ENCODE data around the gene ACTMAP.

DNA sequence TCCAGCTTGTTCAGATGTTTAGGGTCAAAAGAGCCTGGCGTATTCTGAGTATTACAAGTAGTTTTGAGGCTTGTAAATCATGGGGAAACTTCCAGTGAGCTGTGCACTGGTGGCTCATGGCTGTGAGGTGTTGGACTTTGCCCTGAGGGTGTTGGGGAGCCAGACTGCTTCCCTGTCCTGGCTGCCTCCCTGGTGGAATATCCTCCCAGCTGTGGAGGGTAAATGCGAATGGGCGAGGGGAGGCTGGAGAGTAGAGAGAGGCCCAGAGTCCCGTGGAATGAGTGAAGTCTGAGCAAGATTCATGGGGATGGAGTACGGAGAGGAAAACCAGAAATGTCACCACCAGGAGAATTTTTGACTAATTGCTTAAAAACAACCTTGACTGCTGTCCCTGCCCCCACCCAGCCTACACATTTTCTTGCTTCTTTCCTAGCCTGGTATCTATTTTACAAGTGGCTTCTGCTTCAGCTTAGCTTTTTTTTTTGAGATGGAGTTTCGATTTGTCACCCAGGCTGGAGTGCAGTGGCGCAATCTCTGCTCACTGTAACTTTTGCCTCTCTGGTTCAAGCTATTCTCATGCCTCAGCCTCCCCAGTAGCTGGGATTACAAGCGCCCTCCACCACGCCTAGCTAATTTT, 4.5 kb upstream of the ACTMAP start:
- TF ChIP-seq RAD51 (IDR thresholded peaks at IDR 0.05; ENCODE audit: borderline replicate concordance, low read depth) (no peak), YBX1 (IDR thresholded peaks at IDR 0.05) (no peak), ZKSCAN1 (IDR thresholded peaks at IDR 0.05; ENCODE audit: low read depth, low read length) (no peak)
- TF ChIP-seq, protein P1, sequence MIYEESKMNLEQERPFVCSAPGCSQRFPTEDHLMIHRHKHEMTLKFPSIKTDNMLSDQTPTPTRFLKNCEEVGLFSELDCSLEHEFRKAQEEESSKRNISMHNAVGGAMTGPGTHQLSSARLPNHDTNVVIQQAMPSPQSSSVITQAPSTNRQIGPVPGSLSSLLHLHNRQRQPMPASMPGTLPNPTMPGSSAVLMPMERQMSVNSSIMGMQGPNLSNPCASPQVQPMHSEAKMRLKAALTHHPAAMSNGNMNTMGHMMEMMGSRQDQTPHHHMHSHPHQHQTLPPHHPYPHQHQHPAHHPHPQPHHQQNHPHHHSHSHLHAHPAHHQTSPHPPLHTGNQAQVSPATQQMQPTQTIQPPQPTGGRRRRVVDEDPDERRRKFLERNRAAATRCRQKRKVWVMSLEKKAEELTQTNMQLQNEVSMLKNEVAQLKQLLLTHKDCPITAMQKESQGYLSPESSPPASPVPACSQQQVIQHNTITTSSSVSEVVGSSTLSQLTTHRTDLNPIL (CRISPR knock-in tag; IDR thresholded peaks at IDR 0.05) = no peak

Measured in K562 (cell line).